Mucosa of rectum (tissue), 2 donors: ENCODE results near the gene CCR2.

Experiments
- H3K27ac ChIP-seq, 2 donors: one replicate each; pipeline ENCODE4 v1.7.0; 2013; ENCODE audit warnings: inconsistent platforms in 2 of 2, low read depth in 2 of 2, low read length in 2 of 2
- H3K27me3 ChIP-seq, 2 donors: one replicate each; pipeline ENCODE4 v1.7.0; 2013; ENCODE audit warnings: low read length in 2 of 2; ENCODE audit not compliant: control insufficient read depth in 2 of 2, insufficient read depth in 2 of 2
- H3K36me3 ChIP-seq, 2 donors: one replicate each; pipeline ENCODE4 v1.7.0; 2013; ENCODE audit warnings: low read length in 2 of 2; ENCODE audit not compliant: control insufficient read depth in 2 of 2, insufficient read depth in 2 of 2
- H3K4me1 ChIP-seq, 2 donors: one replicate each; pipeline ENCODE4 v1.7.0; 2013; ENCODE audit warnings: low read length in 2 of 2, mild to moderate bottlenecking in 1 of 2; ENCODE audit not compliant: control insufficient read depth in 2 of 2, insufficient read depth in 2 of 2
- H3K4me3 ChIP-seq, 2 donors: one replicate each; pipeline ENCODE4 v1.7.0; 2013; ENCODE audit warnings: low read length in 2 of 2
- H3K9ac ChIP-seq, 2 donors: one replicate each; pipeline ENCODE4 v1.7.0; 2013; ENCODE audit warnings: low read length in 2 of 2, low read depth in 1 of 2, mild to moderate bottlenecking in 1 of 2
- H3K9me3 ChIP-seq, 2 donors: one replicate each; pipeline ENCODE4 v1.7.0; 2013; ENCODE audit warnings: low read length in 2 of 2; ENCODE audit not compliant: control insufficient read depth in 2 of 2
- donor health status: healthy.
- donor health status: Normal muscosa, but diverticular disease.

CCR2 gene

GRCh38 chr3:46409739-46410489 is 56.0 kb downstream of the CCR2 start:
- Histone ChIP-seq H3K9ac (no peak overlapping the region), H3K36me3 (peaks cover 0 to 4% of the 10 kb centered on the region in 2 donors), H3K9me3 (no peaks in the 10 kb centered on the region), H3K4me1 (peaks cover 29 to 34% of the 10 kb centered on the region in 2 donors), H3K27me3 (no peaks in the 10 kb centered on the region), H3K27ac (no peak overlapping the region), H3K4me3 (no peak overlapping the region)
